HT1080 (cell line): ENCODE data around the gene UCN3. TPM values are rescaled to one million over a fixed set of nuclear protein-coding genes. Genes with fewer than 3 reads are reported as not detected.
"Not testable (repeated sequence)": the region's sequence is repeated elsewhere in the genome, so short reads cannot be mapped to it uniquely, and the experiment has no call there.

Source experiments
- DNase-seq: peaks from one replicate; pipeline ENCODE4 v3.0.0-alpha.2; 2015; ENCODE audit warnings: low read depth
- total RNA-seq: library from RNA; depleted of rRNA; stranded (reverse); fragments of >200 nt; shearing (Covaris generic); gene quantifications from 2 replicates; pipeline ENCODE4 v1.2.3, GENCODE V29; 2014

The UCN3 gene
- total RNA-seq, 1 experiment from 2014 or later = not detected

DNA sequence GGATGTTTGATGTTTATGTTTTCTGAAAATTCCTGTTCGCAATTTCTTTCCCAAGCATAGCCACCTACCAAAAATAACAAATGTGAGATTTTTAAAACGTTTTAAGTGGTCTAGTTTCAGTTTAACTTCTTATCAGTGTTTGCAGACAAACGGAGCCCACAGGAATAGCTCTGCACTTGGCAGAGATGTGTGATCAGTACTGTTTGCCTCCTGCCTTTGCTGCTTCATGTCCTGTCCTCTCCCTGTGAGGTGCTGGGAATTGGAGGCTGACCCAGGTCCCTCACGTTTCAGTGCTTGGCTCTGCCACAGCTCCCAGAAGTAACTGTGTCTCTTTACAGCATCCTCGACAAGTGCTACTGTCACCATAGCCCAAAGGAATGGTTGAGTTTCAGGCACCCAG is 1.2 kb downstream of the UCN3 start:
- no peak for DNase-seq

DNA sequence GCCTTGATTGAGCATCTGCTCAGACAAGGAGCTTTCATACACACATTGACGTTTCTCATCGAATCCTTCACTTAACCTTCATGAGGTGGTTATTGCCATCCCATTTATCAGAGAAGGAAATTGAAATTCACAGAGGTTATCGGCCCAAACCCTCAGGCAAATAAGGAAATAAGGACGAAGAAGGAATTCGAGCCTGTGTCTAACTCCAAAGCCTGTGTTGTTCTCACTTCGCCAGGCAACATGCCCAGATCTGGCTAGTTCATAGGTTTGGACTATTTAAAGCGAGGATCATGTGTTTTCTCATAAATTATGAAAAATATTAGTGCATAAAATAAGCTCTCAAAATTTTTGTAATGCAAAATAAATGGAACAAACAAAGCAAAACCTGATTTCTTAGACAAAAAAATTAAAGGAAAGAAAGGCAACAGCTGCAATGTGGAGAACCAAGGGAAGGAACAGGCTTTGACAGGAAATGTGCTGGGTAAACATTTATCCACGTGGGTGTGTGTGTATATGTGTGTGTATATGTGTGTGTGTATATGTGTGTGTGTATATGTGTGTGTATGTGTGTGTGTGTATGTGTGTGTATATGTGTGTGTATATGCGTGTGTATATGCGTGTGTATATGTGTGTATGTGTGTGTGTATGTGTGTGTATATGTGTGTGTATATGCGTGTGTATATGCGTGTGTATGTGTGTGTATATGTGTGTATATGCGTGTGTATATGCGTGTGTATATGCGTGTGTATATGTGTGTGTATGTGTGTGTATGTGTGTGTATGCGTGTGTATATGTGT is 4.8 kb downstream of the UCN3 start:
- no peak for DNase-seq

DNA sequence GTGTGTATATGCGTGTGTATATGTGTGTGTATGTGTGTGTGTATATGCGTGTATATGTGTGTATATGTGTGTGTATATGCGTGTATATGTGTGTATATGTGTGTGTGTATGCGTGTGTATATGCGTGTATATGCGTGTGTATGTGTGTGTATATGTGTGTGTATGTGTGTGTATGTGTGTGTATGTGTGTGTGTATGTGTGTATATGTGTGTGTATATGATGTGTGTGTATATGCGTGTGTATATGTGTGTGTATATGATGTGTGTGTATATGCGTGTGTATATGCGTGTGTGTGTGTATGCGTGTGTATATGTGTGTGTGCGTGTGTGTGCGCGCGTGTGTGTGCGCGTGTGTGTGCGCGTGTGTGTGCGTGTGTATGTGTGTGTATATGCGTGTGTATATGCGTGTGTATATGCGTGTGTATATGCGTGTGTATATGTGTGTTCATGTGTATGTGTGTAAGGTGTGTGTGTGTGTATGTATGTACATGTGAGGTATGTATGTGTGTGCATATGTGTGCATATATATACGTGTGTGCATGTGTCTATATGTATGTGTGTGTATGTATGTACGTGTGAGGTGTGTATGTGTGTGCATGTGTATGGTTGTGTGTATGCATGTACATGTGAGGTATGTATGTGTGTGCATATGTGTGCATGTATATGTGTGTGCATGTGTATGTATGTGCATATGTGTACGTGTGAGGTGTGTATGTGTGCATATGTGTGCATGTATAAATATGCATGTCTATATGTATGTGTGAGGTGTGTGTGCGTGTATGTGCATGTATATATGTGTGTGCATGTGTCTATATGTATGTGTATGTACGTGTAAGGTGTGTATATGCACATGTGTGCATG is 6.0 kb downstream of the UCN3 start:
- DNase-seq = no peak

DNA sequence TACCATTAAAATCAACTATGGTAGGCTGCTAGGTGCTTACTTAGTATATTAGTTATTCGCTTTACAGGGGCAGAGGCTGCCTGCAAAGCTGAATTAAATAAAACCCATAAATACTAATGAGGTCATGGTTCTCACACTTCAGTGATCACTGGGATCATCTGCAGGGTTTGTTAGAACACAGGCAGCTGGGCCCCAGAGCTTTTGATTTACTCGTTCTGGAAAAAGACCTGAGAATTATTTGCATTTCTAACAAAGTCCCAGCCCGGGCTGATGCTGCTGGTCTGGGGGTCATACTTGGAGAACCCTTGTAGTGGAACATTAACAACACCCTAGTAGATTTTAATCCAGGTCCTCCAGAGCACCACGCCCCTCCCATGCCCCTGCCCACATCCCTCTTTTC is 8.5 kb downstream of the UCN3 start:
- DNase-seq = no peak

DNA sequence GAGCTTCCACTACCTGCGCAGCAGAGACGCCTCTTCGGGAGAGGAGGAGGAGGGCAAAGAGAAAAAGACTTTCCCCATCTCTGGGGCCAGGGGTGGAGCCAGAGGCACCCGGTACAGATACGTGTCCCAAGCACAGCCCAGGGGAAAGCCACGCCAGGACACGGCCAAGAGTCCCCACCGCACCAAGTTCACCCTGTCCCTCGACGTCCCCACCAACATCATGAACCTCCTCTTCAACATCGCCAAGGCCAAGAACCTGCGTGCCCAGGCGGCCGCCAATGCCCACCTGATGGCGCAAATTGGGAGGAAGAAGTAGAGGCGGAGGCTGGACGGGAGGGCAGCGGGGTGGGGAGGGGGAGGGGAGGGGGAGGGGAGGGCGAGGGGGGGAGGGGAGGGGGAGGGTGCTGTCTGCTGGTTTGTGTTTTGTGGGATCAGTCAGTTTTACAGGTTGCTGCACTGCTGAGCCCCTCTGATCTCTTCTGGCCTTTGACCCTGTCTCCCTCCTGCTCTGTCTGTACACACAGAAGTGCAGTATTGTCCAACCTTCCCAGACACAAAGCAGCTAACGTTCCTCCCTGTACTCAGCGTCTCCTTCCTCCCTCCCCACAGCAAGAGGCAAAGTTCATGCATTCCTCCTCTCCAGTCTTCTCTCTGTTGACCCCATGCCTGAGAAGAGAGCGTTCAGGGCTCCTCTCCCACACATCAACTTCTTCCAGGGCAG is 9.3 kb downstream of the UCN3 start:
- DNase-seq = no peak

DNA sequence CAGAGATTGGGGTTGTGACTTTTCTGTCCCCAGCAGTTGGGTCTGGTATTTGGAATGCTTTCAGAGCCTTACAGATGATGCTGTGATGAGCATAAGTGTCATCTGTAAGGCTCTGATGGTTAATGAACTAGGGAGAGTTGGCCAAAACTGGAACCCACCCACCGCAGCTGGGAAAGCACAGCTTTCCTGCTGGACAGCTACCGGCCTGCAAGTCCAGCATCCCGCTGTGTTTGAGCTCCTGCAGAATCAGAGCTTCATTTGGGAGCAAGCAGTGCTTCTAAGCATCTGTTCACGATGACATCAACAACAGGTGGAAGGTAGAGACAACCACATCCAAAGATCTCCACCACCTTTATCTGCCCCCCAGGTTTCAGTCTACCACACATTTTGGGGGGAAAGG is 11.7 kb downstream of the UCN3 start:
- no peak for DNase-seq

DNA sequence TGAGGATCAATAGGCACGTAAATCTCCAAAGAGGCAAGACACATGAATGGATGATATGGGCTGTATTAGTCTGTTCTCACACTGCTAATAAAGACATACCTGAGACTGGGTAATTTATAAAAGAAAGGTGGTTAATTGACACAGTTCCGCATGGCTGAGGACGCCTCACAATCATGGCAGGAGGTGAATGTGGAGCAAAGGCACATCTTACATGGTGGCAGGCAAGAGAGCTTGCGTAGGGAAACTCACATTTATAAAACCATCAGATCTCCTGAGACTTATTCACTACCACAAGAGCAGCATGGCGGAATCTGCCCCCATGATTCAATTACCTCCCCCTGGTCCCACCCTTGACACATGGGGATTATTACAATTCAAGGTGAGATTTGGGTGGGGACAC is 14.4 kb downstream of the UCN3 start:
- not testable (repeated sequence) for DNase-seq

DNA sequence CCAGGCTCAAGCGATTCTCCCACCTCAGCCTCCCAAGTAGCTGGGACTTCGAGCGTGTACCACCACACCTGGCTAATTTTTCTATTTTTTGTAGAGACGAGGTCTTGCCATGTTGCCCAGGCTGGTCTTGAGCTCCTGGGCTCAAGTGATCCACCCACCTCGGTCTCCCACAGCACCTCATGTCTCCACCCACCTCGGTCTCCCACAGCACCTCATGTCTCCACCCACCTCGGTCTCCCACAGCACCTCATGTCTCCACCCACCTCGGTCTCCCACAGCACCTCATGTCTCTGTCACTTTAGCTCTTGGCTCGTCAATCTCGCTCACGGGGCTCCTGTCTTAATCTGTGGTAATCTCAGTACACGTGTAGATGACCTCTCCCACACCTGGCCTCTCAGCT is 15.6 kb downstream of the UCN3 start:
- DNase-seq = not testable (repeated sequence)

DNA sequence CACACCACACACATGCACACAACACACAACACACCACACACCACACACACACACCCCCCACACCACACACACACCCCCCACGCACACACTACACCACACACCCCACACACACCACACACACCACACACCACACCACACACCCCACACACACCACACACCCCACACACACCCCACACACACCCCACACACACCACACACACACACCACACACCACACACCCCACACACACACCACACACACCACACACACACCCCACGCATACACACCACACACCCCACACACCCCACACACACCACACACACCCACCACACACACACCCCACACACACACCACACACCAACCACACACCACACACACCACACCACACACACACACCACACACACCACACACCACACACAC is 16.4 kb downstream of the UCN3 start:
- no peak for DNase-seq

DNA sequence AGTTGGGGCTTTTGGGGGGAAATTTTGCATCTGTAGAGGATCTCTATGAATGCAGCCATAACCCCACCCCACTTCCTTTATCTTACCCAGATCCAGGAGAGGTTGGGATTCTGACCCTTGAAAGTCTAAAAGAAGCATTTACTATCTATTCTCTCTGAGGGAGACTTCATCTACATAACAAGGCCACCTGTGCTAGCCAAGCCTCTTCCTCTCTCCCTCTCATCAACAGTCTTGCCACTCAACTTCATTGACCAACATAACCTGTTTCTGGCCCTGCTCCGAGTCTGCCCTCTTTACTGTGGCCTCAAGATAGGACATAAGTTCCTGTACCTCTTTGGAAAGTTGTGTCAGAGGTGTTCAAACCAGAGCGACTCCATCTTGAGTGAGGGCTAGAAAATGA is 20.5 kb downstream of the UCN3 start:
- DNase-seq = no peak

DNA sequence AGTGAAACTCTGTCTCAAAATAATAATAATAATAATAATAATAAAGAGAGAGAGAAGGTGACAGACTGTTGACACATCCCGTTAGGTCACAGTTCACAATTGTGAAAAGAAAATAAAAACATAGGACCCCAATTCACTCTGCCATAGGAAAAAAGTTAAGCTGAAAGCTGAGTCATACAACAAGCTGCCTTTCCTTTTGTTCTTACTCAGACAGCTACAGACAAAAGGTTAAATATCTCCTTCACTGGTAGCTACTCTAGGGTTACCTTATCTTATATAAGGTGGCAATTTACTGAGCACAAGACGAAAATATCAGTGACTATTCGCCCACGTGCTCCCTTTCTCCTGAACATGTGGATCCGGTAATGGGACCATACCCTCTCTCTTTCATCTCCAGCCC is 22.4 kb downstream of the UCN3 start:
- no peak for DNase-seq

DNA sequence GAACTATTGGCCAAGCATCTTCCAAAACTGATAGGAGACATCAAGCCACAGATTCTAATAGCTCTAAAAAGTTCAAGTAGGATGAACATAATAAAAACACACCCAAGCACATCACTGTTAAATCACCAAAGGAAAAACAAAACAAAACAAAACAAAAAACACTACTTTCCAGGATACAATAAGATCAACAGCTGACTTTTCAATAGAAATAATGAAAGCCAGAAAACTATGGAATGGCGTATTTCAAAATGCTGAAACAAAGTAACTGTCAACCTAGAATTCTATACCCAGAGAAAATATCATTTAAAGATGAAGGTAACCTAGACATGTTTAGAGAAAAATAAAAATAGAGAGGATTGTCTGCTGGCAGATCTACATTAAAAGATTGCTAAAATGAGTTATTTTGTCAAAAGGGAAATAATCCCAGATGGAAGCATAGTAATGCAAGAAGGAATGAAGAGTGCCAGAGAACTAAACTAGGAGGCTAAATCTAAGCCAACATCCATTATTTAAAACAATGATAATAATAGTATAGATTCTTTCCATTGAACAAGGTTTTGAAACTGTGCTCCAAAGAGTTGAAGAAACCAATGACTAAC is 25.9 kb downstream of the UCN3 start:
- DNase-seq = no peak

DNA sequence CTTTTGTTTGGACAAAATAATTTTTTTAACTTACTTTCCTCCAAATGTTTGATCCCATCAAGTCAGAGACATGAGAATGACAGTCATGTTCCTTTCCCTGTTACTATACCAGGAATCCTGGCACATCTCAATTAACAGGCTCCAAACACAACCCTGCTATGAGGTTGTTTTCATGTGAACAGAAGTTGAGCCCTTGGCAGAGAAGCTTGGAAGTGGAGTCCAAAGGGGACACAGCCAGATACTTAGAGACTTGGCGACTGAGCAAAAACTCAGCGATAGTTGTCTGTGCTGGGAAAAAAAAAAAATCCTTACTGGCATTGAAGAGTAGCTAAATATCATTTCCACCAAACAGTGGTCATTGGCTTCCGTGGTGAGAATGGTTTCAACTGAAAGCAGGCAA is 27.0 kb downstream of the UCN3 start:
- no peak for DNase-seq

DNA sequence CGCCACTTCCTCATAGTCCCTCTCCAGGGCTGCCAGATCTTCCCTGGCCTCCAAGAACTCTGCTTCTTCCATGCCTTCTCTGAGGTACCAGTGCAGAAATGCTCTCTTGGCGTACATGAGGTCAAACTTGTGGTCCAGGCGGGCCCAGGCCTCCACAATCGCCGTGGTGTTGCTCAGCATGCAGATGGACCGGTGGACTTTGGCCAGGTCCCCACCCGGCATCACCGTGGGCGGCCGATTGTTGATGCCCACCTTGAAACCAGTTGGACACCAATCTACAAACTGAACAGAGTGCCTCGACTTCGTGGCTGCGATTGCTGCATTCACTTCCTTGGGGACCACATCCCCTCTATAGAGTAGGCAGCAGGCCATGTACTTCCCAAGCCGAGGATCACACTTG is 28.8 kb downstream of the UCN3 start:
- no peak for DNase-seq

DNA sequence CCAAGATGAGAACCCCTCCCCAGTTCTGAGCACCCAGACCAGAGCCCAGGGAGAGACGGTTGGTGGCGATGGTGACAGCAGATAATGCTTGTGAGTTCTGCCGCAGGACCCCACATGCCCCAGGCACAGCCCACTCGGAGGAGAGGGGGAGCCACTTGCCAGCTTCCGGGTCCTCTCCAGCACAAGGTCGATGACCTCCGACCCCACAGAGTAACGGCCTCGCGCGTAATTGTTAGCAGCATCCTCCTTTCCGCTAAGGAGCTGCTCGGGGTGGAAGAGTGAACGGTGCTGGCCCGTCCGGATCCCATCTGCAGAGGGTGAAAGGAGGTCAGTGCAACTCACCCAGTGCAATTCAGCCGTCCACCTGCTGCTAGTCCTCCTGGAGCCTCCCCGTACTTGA is 30.4 kb downstream of the UCN3 start:
- DNase-seq = no peak

DNA sequence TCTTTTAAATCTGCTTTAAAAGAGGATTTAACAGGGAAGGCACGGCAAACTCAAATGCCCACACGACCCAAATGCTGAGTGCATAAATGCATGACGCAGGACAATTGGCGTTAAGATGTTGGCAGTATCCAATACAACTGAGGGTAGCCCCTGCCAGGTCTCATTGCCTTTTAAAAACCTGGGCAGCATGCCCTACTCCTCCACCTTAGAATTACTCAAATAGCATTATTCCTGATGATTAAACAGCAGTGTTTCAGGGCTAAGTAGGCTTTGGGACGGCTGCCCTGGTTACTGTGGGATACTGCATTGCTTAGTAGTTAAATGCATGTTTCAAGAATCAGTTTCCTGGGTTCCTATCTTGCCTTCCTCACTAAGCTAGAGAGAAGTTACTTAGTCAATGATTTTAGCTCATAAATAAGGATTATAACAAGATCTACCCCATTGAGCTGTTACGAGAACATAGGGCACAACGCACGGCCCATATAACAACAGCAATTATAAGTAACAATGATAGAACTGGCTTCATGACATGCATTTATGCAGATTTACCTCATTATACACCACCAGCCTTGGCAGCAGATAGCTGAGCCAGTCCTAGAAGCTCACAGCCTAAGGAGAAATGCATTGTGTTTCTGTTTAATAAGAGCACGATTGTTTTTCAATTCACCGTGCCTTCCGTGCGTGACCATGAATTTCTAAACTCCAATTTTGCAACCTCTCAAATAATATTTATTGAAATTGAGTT is 32.0 kb downstream of the UCN3 start:
- DNase-seq = no peak

DNA sequence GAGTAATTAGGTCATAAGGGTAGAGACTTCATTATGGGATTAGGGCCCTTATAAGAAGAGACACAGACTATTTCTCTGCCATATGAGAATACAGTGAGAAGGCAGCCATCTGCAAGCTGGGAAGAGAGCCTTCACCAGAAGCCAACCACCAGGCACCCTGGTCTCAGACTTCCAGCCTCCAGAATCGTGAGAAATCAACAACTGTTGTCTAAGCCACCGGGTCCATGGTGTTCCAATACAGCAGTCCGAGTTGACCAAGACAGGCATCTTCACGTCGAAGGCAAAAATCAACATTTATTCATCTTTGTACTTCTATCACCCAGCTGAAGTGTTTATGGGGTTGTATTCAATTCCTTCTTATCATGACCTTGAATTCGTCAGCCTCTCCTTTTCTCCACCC is 34.6 kb downstream of the UCN3 start:
- no peak for DNase-seq

DNA sequence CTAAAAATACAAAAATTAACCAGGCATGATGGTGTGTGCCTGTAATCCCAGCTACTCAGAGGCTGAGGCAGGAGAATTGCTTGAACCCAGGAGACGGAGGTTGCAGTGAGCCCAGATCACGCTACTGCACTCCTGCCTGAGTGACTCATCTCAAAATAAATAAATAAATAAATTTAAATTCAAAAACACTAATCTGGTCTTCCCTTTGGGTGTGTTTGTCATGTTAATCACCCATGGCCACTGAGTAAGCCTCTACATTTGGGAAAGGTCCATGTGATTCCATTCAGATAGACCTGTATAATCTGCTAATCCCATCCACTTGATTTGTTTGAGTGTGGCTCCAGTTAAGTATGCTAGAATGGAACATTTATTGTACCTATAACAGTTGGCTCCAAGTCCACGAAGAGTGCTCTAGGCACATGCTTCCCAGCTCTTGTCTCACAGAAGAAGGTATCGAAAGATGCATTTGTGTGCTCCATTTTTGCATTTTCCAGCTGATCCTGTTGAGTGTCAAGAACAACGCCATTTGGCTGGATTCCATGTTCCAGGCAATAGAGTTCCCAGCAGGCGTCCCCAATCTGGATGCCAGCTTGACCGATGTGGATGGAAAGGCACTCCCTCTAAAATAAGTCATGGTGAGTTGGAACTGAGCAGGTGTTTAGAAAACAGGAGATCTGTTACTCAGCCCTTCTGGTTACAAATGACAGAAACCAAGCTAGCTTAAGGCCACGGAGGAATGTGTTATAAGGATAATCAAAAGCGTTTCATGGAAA is 35.9 kb downstream of the UCN3 start:
- no peak for DNase-seq

DNA sequence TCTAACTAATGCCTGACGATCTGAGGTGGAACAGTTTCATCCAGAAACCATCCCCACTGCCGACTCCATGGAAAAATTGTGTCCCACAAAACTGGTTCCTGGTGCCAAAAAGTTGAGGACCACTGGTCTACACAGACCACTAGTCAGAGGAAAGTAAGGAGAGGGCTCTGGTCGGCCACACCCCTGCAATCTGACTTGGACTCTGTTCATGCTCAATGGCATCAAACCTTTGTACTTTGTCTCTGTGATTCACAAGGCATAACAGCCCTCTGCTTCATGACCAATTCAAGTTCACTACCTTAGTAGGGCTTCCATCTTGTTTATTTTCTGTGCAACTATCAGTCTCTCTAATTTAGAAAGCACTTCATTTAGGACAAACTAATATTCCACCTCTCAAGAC is 38.0 kb downstream of the UCN3 start:
- DNase-seq = no peak
